CD4-positive, alpha-beta T cell treated with Interleukin-15 for 4 hours (primary cell): ENCODE measurements around the gene CCNG2.
"Not testable (repeated sequence)": the region's sequence is repeated elsewhere in the genome, so short reads cannot be mapped to it uniquely, and the experiment has no call there.

ENCODE experiments used
- DNase-seq: peaks from one replicate; pipeline ENCODE4 v3.0.0-alpha.2; 2020; ENCODE audit warnings: low spot score

CCNG2 gene, protein sequence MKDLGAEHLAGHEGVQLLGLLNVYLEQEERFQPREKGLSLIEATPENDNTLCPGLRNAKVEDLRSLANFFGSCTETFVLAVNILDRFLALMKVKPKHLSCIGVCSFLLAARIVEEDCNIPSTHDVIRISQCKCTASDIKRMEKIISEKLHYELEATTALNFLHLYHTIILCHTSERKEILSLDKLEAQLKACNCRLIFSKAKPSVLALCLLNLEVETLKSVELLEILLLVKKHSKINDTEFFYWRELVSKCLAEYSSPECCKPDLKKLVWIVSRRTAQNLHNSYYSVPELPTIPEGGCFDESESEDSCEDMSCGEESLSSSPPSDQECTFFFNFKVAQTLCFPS

GRCh38 chr4:77156912-77157858, at the start of gene CCNG2:
CCNG2 (plus strand) TSS chr4:77157207; CDS start chr4:77158533, 1,326 bp downstream.
- DNase-seq: peak; percentile 81

GRCh38 chr4:77110730-77111129, 46.3 kb upstream of the CCNG2 start:
- DNase-seq: no peak

GRCh38 chr4:77113069-77113468, 43.9 kb upstream of the CCNG2 start:
- no peak for DNase-seq

DNA sequence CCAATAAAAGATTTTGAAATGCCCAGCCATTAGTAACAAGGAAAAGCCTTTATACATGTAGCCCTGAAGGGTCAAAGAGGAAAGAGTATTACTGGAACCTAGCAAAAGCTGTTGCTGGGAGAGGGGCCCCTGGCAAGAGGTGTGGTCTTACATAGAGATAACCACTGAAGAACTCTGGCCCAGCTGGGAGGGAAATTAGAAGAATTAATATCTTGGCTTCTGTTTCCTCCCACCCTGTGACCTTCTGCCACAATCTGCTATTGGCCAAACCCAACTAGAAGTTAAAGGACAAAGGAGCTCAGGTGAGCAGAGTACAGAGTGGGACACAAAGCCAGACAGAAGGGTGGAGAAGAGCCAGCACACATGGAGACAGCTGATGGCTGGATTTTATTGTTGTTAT, 39.3 kb upstream of the CCNG2 start:
- no peak for DNase-seq

GRCh38 chr4:77120886-77121508, 36.0 kb upstream of the CCNG2 start:
- no peak for DNase-seq

DNA sequence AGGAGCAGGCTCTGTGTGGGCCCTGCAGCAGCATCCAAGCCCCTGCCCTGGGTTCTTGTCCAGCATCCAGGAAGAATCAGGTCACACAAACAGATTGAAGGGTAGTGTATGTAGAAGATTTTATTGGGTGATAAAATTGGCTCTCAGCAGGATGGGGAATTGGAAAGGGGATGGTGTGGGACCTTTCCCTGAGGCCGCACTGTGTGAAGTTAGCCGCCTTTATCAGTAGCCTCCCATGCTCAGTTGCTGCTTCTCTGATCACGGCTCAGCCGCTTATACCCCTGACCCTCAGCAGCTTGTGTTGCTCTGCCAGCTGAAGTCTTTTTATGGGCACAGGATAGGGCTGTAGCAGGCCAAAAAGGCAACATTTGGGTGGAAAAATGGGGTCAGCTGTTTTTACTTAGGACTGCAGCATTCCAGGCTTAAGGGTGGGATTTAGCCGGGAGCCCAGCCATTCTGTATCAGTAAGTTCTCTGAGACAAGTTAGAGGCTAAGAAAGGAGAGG, 35.2 kb upstream of the CCNG2 start:
- no peak for DNase-seq

DNA sequence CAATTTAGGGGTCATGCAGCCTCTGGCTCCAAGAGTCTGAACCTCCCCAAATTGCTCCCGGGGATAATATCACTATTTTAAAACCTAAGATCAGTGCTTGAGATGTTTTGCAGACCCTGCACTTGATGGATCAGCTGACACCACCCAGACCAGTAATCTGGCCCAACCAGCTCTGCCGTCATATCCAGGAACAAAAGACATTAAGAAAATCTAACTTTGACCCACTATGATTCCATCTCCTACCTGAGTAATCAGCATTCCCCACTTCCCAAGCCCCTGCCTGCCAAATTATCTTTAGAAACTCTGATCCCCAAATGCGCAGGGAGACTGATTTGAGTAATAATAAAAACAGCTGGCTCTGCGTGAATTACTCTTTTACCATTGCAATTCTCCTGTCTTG, 34.4 kb upstream of the CCNG2 start:
- DNase-seq: no peak

DNA sequence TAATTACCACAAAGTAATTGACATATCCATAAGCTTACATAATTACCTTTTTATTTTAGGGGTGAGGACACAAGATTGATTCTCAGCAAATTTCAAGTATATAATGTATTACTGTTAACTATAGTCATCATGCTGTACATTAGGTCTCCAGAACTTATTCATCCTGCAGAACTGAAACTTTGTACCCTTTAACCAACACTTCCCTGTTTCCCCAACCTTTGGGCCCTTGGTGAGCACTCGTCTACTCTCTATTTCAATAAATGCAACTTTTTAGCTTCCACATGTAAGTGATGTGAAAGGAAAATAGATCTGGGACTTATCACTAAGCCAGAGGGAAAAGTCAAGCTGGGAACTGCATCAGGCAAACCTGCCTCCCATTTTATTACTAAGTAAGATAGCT, 33.6 kb upstream of the CCNG2 start:
- DNase-seq: no peak

GRCh38 chr4:77124576-77124975, 32.4 kb upstream of the CCNG2 start:
- DNase-seq: no peak

GRCh38 chr4:77125961-77126360, 31.0 kb upstream of the CCNG2 start:
- DNase-seq: no peak

- DNase-seq: no peak
These were observed 30.2 kb upstream of the CCNG2 start for GRCh38 chr4:77126809-77127208.

DNA sequence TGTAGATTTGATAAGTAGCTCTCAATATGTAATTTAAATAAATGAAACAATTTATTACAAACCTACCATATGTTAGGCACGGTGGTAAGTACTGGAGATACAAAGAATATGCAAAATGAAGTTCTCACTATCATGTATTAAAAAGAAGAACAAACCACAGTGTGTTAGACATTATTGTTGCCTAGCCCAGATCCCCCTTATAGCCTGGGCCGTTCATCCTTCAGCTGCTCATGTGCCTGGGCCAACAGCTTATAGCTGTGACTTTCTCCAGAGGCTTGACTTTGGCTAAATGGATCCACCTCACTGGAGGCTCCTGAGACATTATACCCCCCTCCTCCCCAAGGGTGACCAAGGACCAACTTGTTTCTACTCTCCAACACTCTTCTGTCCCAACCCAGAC, 29.8 kb upstream of the CCNG2 start:
- no peak for DNase-seq

DNA sequence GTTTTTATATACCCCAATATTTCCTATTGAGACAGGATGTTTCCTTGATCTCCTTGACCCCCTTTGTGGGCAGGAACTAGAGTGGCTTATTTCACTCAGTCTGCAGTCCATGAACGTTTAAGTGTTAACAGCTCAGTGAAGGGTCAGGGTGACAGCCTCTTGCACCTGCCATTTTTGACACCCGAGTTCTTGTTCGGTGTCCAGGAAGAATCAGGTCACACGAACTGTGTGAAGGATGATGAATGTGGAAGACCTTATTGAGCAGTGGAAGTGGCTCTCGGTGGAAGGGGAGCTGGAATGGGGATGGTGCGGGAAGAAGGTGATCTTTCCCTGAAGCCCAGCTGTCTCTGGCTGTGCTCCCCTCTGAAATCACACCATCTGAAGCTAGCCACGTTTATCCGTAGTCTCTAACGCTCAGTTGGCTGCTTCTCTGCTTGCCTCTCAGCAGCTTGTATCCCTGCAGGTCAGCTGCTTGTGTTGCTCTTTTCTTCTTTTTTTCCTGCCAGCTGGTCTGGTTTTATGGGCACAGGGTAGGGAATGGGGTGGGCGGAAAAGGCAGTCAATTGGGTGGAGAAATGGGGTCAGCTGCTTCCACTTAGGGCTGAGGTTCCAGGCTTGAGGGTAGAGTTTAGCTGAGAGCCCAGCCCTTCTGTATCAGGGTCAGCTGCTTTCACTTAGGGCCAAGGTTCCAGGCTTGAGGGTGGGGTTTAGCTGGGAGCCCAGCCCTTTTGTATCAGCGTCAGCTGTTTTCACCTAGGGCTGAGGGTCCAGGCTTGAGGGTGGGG, 29.0 kb upstream of the CCNG2 start:
- no peak for DNase-seq

DNA sequence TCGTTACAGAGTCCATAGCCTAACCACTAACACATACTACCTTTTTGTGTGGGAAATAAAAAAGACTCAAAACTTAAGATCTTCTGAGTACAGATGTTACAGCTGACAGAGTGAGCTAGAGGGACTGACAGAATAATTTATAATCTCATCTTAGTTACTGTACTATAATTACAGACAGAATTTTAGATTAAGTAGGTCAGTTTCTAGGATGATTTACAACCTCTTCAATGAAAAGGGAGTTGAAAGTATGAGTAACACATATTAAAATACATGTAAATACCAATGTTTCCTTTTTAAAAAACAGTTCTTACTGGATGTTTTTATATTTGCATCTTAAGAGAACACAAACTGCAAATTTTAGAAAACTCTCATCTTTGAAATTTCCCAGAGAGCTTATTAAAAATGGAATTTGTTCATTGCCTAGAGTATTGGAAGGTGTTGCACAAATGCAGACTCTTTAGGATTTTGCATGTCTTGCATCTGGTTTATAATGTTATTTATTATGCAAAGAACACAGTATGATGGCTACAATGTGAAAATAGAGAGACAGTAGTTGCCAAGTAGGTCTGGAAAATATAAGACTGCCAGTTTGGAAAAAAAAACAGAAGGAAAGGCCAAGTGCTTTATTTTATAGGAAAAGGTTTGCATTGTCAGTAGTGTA, 24.2 kb upstream of the CCNG2 start:
- no peak for DNase-seq

- not testable (repeated sequence) for DNase-seq
These were observed 19.6 kb upstream of the CCNG2 start for GRCh38 chr4:77137448-77137847.

- DNase-seq: no peak
These were observed 14.9 kb upstream of the CCNG2 start for GRCh38 chr4:77141964-77142645.

GRCh38 chr4:77142646-77143028, 14.4 kb upstream of the CCNG2 start:
- no peak for DNase-seq

DNA sequence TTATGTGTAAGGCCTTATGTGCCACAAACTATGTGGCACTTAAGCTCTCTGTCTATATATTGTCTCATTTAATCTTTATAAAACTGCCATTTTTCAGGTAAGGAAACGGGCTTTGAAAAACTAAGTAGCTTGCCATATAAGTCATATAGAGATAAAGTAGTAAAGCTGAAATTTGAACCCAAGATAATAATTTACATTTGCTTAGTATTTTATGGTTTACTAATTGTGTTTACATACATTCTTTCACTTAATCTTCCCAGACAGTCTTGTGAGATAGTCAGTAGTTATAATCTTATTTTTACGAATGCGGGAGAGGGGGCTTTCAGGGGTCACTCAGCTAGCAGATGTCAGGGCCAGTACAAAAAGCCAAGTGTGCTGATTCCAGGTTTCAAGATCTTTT, 13.9 kb upstream of the CCNG2 start:
- no peak for DNase-seq

GRCh38 chr4:77145842-77146185, 11.2 kb upstream of the CCNG2 start:
- no peak for DNase-seq

DNA sequence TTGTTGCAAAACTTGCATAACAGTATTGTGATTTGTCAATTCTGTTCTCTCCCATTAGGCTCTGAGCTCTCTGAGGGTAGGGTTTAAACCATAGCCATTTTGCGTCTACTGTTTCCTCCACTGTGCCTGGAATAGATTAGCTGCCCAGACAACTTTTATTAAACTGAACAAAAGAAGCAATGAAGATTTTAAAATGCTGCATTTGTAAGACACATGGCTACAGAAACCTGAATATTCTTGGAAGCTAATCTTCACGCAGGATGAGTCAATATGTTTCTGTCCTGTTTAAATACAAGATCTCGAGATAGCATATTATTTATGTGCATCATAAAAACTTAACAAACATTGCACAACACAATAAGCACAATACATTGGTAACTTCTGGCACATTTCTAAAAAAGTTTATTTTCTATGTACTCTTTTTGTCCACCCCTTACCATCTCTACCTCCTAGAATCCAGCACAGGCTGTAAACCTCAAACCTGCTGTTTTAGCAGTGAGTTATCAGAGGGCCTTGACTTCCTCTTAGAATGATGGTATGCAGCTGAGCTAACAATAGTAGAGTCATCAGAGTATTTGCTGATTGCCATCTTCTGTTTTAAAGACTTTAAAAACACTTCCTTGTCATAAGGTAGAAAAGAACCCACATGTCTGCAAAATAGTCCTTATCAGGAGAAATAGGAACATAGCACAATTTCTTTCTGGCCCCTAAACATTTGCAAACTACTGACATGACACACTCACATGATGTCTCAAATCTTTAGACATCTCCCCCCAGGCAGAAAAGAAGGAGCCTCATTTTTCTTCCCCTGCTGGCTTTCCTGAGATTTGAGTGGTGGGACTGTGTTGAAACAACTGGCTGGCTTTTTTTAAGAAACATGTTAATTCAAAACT, 10.6 kb upstream of the CCNG2 start:
- peak; percentile 17 for DNase-seq
